ENCODE results near the gene CD68.

Gene CD68

GRCh38 chr17:7579001-7579833 lies at the start of gene CD68:
Gene CD68 (plus strand): TSS chr17:7579638. CDS start chr17:7579678, 40 bp downstream.
- peak; percentile 90 for DNase-seq

GRCh38 chr17:7530023-7530900 lies 49.2 kb upstream of the CD68 start:
- no peak for DNase-seq

- DNase-seq = no peak
Measured at GRCh38 chr17:7538050-7538449, 41.4 kb upstream of the CD68 start.

GRCh38 chr17:7538891-7539545 lies 40.4 kb upstream of the CD68 start:
- DNase-seq = no peak

GRCh38 chr17:7541074-7541621 lies 38.3 kb upstream of the CD68 start:
- DNase-seq = no peak

- DNase-seq = no peak
Measured at GRCh38 chr17:7544911-7545310, 34.5 kb upstream of the CD68 start.

GRCh38 chr17:7548585-7549400 lies 30.6 kb upstream of the CD68 start, which contains the start of gene TNFSF12:
Gene TNFSF12 (plus strand): TSS chr17:7549058. CDS start chr17:7549154, 96 bp downstream.
- peak; percentile 65 for DNase-seq

GRCh38 chr17:7549401-7550055 lies 29.9 kb upstream of the CD68 start:
- peak; percentile 38 for DNase-seq

- DNase-seq = no peak
Measured at GRCh38 chr17:7550344-7550743, 29.1 kb upstream of the CD68 start.

GRCh38 chr17:7551396-7551795 lies 28.0 kb upstream of the CD68 start:
- no peak for DNase-seq

- peak; percentile 88 for DNase-seq
Measured at GRCh38 chr17:7552621-7553051, 26.8 kb upstream of the CD68 start.

GRCh38 chr17:7553356-7553755 lies 26.1 kb upstream of the CD68 start:
- no peak for DNase-seq

GRCh38 chr17:7555320-7555948 lies 24.0 kb upstream of the CD68 start:
- DNase-seq = no peak

- no peak for DNase-seq
Measured at GRCh38 chr17:7556627-7557026, 22.8 kb upstream of the CD68 start.

- DNase-seq = no peak
Measured at GRCh38 chr17:7557147-7557764, 22.2 kb upstream of the CD68 start.

- no peak for DNase-seq
Measured at GRCh38 chr17:7557775-7558543, 21.5 kb upstream of the CD68 start.

GRCh38 chr17:7558544-7559319 lies 20.7 kb upstream of the CD68 start, which contains the start of gene TNFSF13:
Gene TNFSF13 (plus strand): TSS chr17:7558750. CDS start chr17:7559040, 290 bp downstream.
- DNase-seq = no peak

GRCh38 chr17:7559320-7560171 lies 19.9 kb upstream of the CD68 start:
- no peak for DNase-seq

Data from activated CD4-positive, alpha-beta T cell treated with anti-CD3 and anti-CD28 coated beads, Interleukin-2, amount 50 U/mL, for 16 hours (primary cell).